Epithelial cell of prostate (primary cell): ENCODE measurements around the gene PAPOLG.
"Not testable (repeated sequence)": the region's sequence is repeated elsewhere in the genome, so short reads cannot be mapped to it uniquely, and the experiment has no call there.

ENCODE experiments used
- DNase-seq: peaks from one replicate; pipeline ENCODE4 v3.0.0-alpha.2; 2011; ENCODE audit warnings: low read depth, low spot score
- H3K27ac ChIP-seq: fragments of 450-650 bp; 2 replicates; pipeline ENCODE4 v1.5.1; 2017; ENCODE audit warnings: mild to moderate bottlenecking

The PAPOLG gene

DNA sequence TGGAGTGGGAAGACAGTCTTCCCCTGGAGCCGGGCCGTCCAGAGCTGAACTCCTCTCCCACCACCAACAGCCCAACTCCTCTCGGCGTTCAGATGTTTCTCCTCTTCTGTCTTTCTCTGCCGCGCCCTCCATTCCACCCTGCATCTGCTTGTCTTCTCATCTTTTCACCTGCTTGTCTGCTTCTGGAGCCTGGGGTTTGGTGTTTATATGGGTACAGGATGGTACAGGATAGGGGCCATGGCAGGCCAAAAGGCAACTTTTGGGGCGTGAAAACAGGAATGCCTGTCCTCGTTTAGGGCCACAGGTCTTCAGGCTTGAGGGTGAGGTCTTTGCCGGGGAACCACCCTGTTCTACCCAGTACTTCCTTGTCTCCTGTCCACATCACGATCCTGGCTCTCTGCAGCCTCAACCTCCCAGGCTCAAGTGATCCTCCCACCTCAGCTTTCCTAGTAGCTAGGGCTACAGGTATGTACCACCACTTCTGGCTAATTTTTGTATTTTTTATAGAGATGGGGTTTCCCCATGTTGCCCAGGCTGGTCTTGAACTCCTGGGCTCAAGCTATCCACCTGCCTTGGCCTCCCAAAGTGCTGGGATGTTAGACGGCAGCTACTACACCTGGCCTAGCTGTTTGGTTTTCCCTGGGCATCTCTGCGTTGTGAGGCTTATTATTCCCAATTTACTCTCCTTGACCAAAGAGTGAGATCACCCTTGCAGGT is 64.5 kb downstream of the PAPOLG start:
- no peak for DNase-seq
- H3K27ac ChIP-seq: no peak overlapping the region

DNA sequence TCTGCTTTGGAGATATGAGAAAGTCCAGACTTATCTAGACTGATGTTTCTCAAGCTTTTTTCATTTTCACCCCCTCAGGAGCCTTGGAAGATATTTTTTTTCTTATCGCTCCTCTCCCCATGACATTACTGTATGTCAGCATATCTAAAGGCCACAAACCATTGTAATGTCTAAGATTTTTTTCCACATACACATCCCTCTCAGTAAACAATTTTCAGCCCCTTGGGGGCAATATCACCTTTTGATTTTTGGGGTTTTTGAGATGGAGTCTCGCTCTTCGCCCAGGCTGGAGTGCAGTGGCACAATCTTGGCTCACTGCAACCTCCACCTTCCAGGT is 65.0 kb downstream of the PAPOLG start:
- no peak overlapping the region for H3K27ac ChIP-seq
- DNase-seq: no peak

DNA sequence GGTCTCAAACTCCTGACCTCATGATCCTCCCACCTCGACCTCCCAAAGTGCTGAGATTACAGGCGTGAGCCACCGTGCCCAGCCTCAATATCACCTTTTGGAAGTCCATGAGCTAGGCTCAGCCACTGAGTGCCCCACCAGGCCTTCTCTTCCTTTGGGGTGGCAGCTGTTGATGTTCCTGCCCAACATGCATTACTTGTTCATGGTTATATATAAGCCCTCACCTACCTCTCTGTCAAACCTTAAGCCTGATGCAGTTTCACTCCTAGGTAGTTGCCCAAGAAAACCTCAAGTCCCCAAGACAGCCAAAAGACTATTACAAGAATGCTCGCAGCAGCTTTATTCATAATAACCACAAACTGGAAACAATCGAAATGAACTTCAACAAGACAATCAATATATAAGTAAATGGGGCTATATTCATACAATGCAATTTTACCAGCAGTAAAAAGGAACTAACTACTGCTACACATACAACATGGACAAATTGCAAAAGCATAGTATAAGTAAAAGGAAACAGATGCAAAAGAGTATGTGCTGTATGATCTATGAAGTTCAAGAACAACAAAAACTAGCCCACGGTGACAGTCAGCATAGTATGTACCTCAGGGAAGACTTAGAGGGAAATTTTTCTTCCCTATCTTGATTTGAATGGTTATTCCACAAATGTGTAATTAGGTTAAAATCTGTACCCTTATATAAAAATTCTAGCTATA is 65.7 kb downstream of the PAPOLG start:
- no peak overlapping the region for H3K27ac ChIP-seq
- no peak for DNase-seq

DNA sequence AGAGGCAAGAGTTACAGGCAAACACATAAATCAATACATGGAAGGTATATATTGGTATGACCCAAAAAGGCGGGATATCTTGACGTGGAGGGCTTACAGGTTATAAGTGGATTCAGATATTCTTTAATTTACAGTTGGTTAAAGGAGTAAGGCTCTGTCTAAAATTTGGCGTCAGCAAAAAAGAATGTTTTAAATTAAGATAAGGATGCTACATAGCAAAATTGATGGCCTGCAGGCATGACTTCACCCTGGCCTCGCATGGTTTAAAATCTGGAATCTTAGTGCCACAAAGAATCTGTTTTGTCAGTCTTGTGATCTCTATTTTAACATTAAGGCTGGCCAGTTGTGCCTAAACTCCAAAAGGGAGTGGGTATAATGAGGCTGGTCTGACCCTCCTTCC is 66.9 kb downstream of the PAPOLG start:
- H3K27ac ChIP-seq: no peak overlapping the region

DNA sequence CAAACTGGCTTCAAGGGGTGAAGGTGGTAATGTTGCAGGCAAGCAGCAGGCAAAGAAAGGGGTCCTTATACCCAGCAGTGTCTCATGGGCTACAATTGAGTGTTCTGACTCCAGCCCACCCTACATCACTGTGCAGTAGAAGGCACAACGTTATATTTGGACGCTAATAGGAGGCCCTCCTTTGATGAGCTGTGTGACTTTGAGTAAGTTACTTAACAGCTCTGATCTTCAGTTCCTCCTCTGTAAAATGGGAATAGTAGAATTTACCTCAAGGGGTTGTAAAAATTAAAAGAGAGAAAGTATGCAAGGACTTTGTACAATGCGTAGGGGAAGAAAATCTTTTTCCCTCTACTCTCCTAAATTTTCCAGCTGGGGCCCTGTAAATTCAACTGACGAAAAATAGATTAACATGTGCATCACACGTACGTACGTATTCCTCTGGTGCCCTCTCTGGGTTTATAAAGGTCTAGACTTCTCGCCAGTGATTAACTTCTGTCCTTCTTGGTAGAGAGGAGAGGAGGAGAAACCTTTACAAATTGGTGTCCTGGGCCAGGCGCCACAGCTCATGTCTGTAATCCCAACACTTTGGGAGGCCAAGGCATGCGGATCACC is 67.7 kb downstream of the PAPOLG start:
- no peak overlapping the region for H3K27ac ChIP-seq
- no peak for DNase-seq

More for the DNA sequence above, 66.9 kb downstream of the PAPOLG start:
- DNase-seq: no peak

DNA sequence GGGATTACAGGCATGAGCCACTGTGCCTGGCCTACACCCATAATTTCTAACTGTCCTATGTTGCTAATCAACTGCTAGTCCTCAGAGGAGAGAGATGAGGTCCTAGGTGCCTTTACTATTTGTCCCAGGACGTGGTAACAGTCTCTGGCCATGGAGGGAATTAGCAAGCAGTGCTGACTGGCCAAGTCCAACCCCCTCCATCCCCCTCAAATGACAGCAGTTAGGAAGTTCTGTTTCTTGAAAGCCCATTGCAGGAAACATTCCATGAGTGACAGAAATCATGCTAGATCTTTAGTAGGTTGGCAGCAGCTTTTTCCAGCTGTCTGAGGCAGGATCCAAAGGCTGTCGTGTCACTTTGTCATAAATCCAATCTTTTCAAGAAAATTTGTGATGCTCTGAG is 69.6 kb downstream of the PAPOLG start:
- H3K27ac ChIP-seq: no peak overlapping the region
- no peak for DNase-seq

DNA sequence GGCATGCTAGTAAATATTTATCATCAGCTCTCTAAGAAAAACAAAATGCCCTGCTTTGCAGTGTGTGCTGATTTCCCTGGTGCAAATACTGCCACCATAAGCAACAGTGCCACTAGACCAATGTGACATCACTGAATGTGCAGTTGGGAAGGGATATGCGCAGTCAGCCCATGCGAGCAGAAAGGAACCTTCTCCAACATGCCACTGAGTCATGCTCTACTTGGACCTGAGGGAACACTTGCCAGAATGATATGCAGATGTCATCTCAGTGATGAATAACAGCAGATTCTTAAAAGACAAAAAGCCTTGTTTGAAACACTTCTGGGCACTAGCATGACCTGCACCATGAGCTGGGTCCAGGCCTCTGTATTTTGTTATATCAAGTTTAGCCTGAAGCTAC is 70.0 kb downstream of the PAPOLG start:
- DNase-seq: no peak
- no peak overlapping the region for H3K27ac ChIP-seq

DNA sequence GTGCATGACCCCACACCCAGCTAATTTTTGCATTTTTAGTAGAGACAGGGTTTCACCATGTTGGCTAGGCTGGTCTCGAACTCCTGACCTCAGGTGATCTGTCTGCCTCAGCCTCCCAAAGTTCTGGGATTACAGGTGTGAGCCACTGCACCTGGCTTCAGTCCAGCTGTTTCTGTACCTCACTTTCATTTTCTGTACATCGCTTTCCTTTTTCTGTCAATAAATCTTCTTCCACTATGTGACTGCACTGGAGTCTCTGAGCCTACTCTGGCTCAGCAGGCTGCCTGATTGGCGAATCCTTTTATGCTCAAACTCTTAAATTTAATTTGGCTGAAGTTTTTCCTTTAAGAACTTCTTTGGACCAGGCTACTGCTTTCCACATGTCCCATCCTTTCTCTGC is 70.8 kb downstream of the PAPOLG start:
- not testable (repeated sequence) for H3K27ac ChIP-seq, DNase-seq

DNA sequence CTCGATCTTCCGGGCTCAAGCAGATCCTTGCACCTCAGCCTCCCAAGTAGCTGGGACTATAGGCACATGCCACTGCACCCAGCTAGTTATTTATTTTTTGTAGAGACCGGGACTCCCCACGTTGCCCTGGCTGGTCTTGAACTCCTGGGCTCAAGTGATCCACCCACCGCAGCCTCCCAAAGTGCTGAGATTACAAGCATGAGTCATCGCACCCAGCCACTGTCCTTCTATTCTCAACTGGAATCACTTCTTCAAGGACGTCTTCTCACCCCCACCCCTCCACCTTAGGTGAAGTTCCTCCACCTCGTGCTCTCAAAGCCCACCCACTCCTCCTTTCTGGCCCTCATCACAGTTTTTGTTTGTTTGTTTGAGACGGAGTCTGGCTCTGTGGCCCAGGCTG is 71.3 kb downstream of the PAPOLG start:
- DNase-seq: no peak

DNA sequence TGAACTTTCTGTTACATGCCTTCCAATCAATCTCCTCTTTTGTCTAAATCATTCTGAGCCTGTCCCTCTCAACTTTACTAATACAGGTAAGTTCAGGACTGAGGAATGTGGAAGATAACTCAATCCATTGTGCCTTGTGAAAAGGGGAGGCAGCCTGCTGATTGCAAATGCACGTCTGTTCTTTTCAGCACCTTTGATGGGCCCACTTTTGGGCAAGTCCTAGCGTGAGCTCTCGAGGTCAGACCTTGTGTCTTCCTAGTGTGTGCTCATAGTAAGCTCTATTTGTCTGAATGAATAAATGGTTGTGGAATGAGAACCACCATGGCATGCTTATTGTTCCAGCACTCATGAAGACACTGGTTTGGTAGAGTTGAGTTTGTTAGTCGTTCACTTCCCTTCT is 74.9 kb downstream of the PAPOLG start:
- H3K27ac ChIP-seq: peak overlapping the region; percentile 35
- peak; percentile 58 for DNase-seq

More for the DNA sequence above, 71.3 kb downstream of the PAPOLG start:
- H3K27ac ChIP-seq: no peak overlapping the region

DNA sequence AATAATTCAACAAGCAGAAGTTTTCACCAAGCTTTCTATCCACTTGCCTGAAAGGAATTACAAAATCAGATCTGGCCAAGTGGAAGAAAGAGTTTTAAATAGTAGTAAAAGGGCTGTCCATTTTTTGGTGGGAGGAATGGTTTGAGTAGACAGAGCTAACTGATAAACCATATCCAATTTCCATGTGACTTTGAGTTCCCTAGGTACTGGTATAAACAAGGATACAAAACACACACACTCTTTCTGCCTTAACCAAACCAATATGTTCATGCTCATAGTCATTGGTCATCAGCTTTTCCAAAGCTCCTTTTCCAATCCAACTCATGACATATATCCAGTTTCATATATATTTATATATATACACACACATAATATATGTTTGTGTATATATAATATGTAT is 75.9 kb downstream of the PAPOLG start:
- no peak overlapping the region for H3K27ac ChIP-seq
- DNase-seq: no peak

DNA sequence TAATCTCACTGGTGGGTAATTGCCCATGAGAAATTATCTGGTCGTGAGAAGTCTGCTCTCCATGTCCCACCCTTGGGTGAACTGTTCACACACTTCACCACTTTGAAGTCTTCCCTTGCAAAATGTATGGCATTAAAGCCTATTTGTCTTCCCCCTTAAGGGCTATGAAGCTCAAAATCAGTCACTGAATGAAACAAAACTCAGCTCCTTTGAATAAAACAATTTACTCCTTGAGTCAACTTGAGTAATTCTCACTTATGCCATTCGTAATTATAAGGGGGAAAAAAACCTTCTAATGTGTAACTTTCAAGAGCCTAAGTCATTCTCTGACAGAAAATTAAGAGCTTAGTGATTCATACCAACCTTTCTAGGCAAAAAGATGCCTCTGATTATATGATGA is 76.6 kb downstream of the PAPOLG start:
- DNase-seq: no peak
- H3K27ac ChIP-seq: no peak overlapping the region

DNA sequence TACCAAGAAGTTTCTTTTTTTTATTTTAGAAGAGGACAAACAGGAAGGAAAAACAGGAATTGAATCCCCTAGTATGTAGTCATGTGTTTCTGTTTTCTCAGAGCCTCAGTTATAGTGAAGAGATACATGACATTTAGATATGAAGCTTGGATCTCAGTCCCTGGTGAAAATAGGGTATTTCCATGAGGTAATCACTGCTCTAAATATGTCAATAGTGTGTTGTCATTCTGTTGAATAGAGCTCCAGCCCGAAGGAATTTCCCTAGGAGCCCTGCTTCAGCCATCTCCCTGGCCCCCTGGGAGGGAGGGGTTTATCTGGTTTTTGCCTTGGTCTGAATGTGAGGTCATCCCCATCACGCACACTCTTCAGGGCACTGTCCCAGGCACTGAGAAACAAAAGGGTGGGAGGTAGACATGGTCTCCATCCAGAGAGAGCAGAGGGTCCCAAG is 78.2 kb downstream of the PAPOLG start:
- H3K27ac ChIP-seq: no peak overlapping the region
- no peak for DNase-seq

DNA sequence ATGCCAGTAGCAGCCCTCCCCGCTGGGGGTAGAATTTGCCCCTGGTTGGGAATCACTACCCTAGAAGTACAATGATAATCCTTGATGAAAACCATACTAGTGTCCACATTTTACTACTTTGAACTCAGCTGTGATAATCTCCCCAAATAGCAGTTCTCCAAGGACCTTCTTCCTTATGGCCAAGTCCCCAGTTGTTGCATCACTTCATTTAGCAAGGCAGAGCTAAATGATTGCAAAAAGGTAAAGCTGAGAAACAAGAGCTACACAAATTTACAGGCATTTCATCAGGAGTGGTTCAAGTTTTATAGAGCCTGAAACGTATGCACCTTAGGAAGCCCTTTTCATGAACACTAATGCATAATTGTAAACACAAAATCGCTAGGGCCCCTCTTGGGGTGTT is 80.4 kb downstream of the PAPOLG start:
- H3K27ac ChIP-seq: no peak overlapping the region
- DNase-seq: no peak

DNA sequence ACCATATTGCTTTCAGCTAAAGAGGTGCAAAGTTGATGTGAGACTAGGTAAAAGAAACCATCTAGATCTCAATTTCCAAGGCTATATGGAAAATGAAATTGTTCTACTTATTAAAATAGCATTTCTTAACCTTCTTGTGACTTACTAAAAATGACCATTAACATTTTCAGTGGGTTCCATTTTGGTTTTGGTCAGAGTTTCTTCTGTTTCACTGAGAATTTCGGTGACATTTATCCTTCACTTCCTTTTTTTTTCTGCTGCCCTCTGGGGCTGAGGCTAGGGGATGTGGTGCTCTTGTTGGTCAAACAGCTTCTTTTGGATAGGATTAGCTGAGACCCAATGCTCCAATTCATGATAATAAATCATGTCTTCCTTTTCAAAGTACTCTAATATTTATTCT is 81.1 kb downstream of the PAPOLG start:
- DNase-seq: no peak
- no peak overlapping the region for H3K27ac ChIP-seq

DNA sequence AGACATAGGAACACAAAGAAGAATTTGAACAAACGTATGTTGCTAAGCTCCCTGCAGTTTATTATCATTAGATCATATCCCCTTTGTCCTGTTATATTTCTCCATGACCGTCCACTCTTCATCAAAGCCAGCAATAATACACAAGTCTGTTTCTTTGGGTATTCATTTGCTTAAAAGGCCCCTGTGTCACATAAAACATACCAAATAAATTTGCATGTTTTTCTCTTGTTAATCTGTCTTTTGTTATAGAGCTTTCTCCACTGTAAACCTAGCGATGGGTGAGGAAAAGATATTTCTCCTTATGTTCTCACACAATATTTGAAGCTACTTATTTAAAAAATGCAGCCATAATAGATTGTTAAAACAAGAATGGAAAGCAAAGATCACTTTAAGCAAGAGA is 82.4 kb downstream of the PAPOLG start:
- no peak overlapping the region for H3K27ac ChIP-seq
- DNase-seq: no peak

DNA sequence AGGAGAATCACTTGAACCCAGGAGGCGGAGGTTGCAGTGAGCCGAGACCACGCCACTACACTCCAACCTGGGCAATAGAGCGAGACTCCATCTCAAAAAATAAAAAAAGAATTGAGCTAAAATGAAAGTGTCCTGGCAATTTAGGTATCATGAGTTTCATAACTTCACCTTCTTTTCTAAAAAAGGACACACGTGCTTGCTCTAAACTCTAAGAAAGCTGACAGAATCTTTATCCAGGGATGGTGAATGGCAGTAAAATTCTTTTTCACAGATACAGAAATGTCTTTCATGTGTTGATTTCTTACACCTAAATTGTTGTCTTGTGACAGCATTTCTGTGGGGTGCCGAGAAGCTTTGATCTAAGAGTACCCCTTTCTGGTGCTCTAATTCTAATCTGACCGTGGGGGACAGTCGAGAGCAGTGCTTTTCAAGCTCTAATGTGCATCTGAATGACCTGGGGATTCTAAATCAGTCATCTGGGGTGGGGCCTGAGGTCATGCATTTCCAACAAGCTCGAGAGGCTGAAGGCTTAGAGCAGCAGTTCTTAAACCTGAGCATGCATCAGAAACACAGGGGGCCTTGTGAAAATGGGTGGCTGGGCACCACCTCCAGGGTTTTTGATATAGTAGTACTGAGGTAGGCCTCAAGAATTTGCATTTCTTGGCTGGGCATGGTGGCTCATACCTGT is 83.2 kb downstream of the PAPOLG start:
- H3K27ac ChIP-seq: no peak overlapping the region
- DNase-seq: no peak

DNA sequence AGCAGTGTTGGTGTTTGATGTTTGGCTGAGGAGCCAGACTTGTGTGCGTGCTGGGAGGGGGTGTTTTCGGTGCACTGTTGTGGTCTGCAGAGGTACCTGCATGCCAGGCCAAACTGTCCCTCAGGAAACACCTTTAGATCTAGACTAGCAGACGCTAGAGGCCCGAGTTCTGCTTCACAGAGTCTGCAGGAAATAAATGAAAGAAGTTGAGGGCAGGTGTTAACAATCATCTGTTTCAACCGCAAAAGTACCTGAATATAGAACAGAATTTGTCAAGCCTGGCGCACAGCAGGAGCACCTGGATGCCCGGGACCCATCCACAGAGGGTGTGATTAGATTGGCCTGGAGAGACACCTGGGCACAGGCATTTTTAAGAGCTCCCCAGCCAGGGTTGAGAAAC is 84.8 kb downstream of the PAPOLG start:
- no peak overlapping the region for H3K27ac ChIP-seq
- no peak for DNase-seq

DNA sequence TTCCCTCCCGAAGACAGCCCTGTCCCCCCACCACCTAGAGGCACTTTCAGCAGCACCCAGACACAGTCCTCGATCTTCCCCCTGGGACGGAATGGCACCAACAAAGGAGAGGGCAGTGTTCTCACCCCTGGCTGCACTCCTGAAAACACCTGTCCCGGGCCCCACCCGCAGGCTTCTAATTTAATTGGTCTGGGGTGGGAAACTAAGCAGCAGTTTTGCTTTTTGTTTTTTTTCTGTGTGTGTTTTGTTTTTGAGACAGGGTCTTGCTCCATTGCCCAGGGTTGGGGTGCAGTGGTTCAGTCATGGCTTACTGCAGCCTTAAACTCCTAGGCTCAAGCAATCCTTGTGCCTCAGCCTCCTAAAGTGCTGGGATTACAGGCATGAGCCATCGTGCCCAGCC is 86.9 kb downstream of the PAPOLG start:
- no peak overlapping the region for H3K27ac ChIP-seq
- no peak for DNase-seq

DNA sequence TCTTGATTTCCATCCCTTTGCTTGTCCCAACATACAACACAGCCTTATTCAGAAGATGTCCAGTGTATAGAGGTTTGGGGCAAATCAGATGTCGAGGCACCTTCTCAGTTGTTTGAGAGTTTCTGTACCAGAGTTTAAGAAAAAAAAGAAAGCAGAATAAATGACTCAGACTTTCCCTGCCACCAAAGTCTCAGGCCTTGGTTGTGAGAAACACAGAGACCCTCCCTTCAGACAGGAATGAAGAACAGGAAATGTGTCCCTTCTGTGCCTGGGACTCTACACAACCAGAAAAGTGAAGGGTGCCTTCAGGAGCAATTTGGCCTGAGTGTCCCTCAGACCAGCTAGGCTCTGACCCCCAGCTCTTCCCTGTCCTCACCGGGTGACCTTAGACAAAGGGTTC is 88.0 kb downstream of the PAPOLG start:
- DNase-seq: no peak
- no peak overlapping the region for H3K27ac ChIP-seq

DNA sequence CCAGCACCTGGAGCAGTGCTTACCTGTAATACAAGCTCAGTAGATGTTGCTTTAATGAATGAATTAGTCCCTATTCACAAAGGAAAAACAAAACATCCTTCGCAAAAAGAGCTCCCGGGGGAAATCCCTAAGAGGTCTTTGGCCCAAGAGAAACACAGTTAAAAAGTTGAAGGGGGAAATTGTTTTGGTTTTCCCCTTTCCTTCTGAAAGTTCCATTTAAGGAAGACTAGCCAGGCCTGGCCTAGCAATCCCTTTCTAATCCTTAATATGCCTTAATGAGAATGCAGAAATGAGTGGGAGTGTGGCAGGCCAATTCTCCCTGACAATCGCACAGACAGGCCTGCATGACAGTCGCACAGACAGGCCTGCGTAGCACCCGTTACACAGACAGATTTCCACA is 91.8 kb downstream of the PAPOLG start:
- DNase-seq: no peak

More for the DNA sequence above, 91.8 kb downstream of the PAPOLG start:
- no peak overlapping the region for H3K27ac ChIP-seq
